GM18909 (cell line): Measurements from ENCODE around the gene GPRIN3.
A peak's percentile ranks its signal among the peaks of the same experiment; 100 is the strongest.

ENCODE experiments used
- ATAC-seq: cut with Tn5 transposase; IDR thresholded peaks from one replicate; pipeline ENCODE4 v1.9.1; 2021; ENCODE audit warnings: mild to moderate bottlenecking; ENCODE audit not compliant: unreplicated experiment, poor library complexity

The GPRIN3 gene

GRCh38 chr4:89307446-89308160 is at the start of gene GPRIN3:
Gene GPRIN3, minus strand, starts transcription at chr4:89307800. Its CDS starts 57,690 bp downstream, at chr4:89250110.
- ATAC-seq, result peak; percentile 75

- ATAC-seq, result no peak
Measured at GRCh38 chr4:89357340-89357739, 49.7 kb upstream of the GPRIN3 start.

GRCh38 chr4:89356086-89356485 is 48.5 kb upstream of the GPRIN3 start:
- ATAC-seq, result no peak

GRCh38 chr4:89353514-89353913 is 45.9 kb upstream of the GPRIN3 start:
- no peak for ATAC-seq

- ATAC-seq, result no peak
Measured at GRCh38 chr4:89352541-89352940, 44.9 kb upstream of the GPRIN3 start.

GRCh38 chr4:89351201-89351600 is 43.6 kb upstream of the GPRIN3 start:
- ATAC-seq, result no peak

GRCh38 chr4:89347363-89348025 is 39.9 kb upstream of the GPRIN3 start:
- ATAC-seq, result no peak

GRCh38 chr4:89344571-89344970 is 37.0 kb upstream of the GPRIN3 start:
- no peak for ATAC-seq

GRCh38 chr4:89338206-89338605 is 30.6 kb upstream of the GPRIN3 start:
- ATAC-seq, result no peak

- no peak for ATAC-seq
Measured at GRCh38 chr4:89337681-89338080, 30.1 kb upstream of the GPRIN3 start.

- no peak for ATAC-seq
Measured at GRCh38 chr4:89336818-89337420, 29.3 kb upstream of the GPRIN3 start.

- ATAC-seq, result no peak
Measured at GRCh38 chr4:89334830-89335229, 27.2 kb upstream of the GPRIN3 start.

GRCh38 chr4:89334311-89334710 is 26.7 kb upstream of the GPRIN3 start:
- no peak for ATAC-seq

GRCh38 chr4:89331686-89332544 is 24.3 kb upstream of the GPRIN3 start:
- ATAC-seq, result no peak

GRCh38 chr4:89331197-89331596 is 23.6 kb upstream of the GPRIN3 start:
- ATAC-seq, result no peak

- no peak for ATAC-seq
Measured at GRCh38 chr4:89329280-89329679, 21.7 kb upstream of the GPRIN3 start.

- ATAC-seq, result peak; percentile 98
Measured at GRCh38 chr4:89324671-89325070, 17.1 kb upstream of the GPRIN3 start.

- no peak for ATAC-seq
Measured at GRCh38 chr4:89322671-89323070, 15.1 kb upstream of the GPRIN3 start.

- no peak for ATAC-seq
Measured at GRCh38 chr4:89319756-89320155, 12.2 kb upstream of the GPRIN3 start.

- ATAC-seq, result no peak
Measured at GRCh38 chr4:89316931-89317366, 9.3 kb upstream of the GPRIN3 start.

- no peak for ATAC-seq
Measured at GRCh38 chr4:89316211-89316610, 8.6 kb upstream of the GPRIN3 start.
